K562 treated with DMSO at 1 percent for 12 hours (cell line): Measurements from ENCODE around the gene SHCBP1. TPM values are rescaled to one million over a fixed set of nuclear protein-coding genes. Genes with fewer than 3 reads are reported as not detected.

Experiments
- total RNA-seq: library from RNA; unstranded; fragments of 300-600 nt; gene quantifications from 2 replicates; pipeline ENCODE4 v1.2.3, GENCODE V29; 2022; ENCODE audit not compliant: insufficient read depth

The SHCBP1 gene
- total RNA-seq: 11.3 and 26.7 TPM in 2 replicates

GRCh38 chr16:46621006-46621933, at the start of gene SHCBP1:
Gene SHCBP1, minus strand, starts transcription at chr16:46621379. Its CDS starts 20 bp downstream, at chr16:46621359.

Other genes with a start within 250 kb of the SHCBP1 start
- gene VPS35, start 67.8 kb upstream of the SHCBP1 start, total RNA-seq: 23.8 and 65.3 TPM in 2 replicates
- gene ORC6, start 68.3 kb upstream of the SHCBP1 start, total RNA-seq: 31.7 and 62.6 TPM in 2 replicates
- gene MYLK3, start 127.0 kb upstream of the SHCBP1 start, total RNA-seq: 1.9 and 7.1 TPM in 2 replicates
- gene C16orf87, start 209.8 kb upstream of the SHCBP1 start, total RNA-seq: 6.4 and 10.1 TPM in 2 replicates